Inflammatory macrophage treated with lipopolysaccharide for 1 hour (primary cell): ENCODE measurements around the gene FCAMR.

Experiments
- DNase-seq, 2 donors: peaks; one replicate each; pipeline ENCODE4 v3.0.0-alpha.2; 2020 to 2022

FCAMR gene

GRCh38 chr1:206992790-206993189 is 22.5 kb upstream of the FCAMR start:
- no peak for DNase-seq

- DNase-seq, result no peak
Observed at GRCh38 chr1:206987873-206988272, 17.6 kb upstream of the FCAMR start.

- no peak for DNase-seq
Observed at GRCh38 chr1:206986885-206987284, 16.6 kb upstream of the FCAMR start.

- DNase-seq, result no peak
Observed at GRCh38 chr1:206986402-206986801, 16.1 kb upstream of the FCAMR start.

- no peak for DNase-seq
Observed at GRCh38 chr1:206985162-206985749, 15.0 kb upstream of the FCAMR start.

GRCh38 chr1:206982216-206982615 is 12.0 kb upstream of the FCAMR start:
- peak; percentile 42 to 84 for DNase-seq

- peak in 1 of 2 donors; percentile 47 for DNase-seq
Observed at GRCh38 chr1:206979379-206980043, 9.3 kb upstream of the FCAMR start.

GRCh38 chr1:206978259-206978658 is 8.0 kb upstream of the FCAMR start:
- DNase-seq, result no peak

- DNase-seq, result no peak
Observed at GRCh38 chr1:206975306-206975705, 5.0 kb upstream of the FCAMR start.

- no peak for DNase-seq
Observed at GRCh38 chr1:206974140-206974539, 3.9 kb upstream of the FCAMR start.

GRCh38 chr1:206972728-206973127 is 2.5 kb upstream of the FCAMR start:
- no peak for DNase-seq

- peak; percentile 62 to 77 for DNase-seq
Observed at GRCh38 chr1:206971029-206971655, 882 bp upstream of the FCAMR start.

GRCh38 chr1:206969090-206969489 is 1.2 kb downstream of the FCAMR start:
- peak; percentile 42 to 70 for DNase-seq

GRCh38 chr1:206967096-206967849 is 3.0 kb downstream of the FCAMR start:
- peak; percentile 80 to 81 for DNase-seq

GRCh38 chr1:206965781-206966180 is 4.5 kb downstream of the FCAMR start:
- no peak for DNase-seq

GRCh38 chr1:206963740-206964139 is 6.5 kb downstream of the FCAMR start:
- no peak for DNase-seq

GRCh38 chr1:206963119-206963712 is 7.0 kb downstream of the FCAMR start:
- DNase-seq, result no peak

GRCh38 chr1:206962272-206962671 is 8.0 kb downstream of the FCAMR start:
- DNase-seq, result peak in 1 of 2 donors; percentile 52

GRCh38 chr1:206961668-206962067 is 8.6 kb downstream of the FCAMR start:
- no peak for DNase-seq

- no peak for DNase-seq
Observed at GRCh38 chr1:206960676-206961386, 9.4 kb downstream of the FCAMR start.

- DNase-seq, result no peak
Observed at GRCh38 chr1:206958144-206958543, 12.1 kb downstream of the FCAMR start.

GRCh38 chr1:206957639-206958038 is 12.6 kb downstream of the FCAMR start:
- no peak for DNase-seq
